GM03348 (cell line): ENCODE data around the gene CTNND2.
"Not testable (repeated sequence)": the region's sequence is repeated elsewhere in the genome, so short reads cannot be mapped to it uniquely, and the experiment has no call there.

Source experiments
- DNase-seq: peaks from one replicate; pipeline ENCODE4 v3.0.0; 2012; ENCODE audit warnings: low spot score

The CTNND2 gene

DNA sequence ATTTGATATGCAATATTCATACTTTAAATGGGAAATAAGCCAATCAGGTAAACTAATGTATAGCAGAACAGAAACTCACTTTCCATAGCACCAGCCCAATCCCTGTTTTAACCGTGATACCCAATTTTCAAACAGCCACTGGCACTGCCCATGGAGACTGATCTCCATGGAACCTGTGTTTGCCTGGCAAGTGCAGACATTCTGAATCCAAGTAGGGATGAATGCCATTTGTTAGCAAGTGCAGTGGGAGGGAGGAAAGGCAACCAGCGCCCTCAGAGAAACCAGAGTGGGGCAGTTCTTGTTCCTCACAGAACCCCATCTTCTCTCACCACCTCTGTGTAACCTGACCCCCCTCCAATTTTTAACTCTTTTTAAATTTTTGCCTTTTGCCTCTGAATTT, 229.1 kb downstream of the CTNND2 start:
- DNase-seq = no peak

DNA sequence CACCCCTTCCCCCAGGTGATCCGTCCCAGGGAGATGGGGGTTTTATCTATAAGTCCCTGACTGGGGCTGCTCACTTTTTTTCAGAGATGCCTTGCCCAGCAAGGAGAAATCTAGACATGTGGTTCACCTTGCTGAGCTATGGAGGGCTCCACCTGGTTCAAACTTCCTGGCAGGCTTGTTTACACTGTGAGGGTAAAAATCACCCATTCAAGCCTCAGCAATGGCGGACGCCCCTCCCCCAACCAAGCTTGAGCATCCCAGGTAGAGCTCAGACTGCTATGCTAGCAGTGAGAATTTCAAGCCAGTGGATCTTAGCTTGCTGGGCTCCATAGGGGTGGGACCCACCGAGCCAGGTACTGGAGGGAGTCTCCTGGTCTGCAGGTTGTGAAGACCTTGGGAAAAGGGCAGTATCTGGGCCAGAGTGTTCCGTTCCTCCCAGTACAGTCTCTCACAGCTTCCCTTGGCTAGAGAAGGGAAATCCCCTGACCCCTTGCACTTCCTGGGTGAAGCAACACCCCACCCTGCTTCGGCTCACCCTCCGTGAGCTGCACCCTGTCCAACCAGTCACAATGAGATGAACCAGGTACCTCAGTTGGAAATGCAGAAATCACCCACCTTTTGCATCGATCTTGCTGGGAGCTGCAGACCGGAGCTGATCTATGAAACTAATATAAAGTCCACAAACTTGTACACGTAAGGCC, 231.7 kb downstream of the CTNND2 start:
- DNase-seq = no peak

DNA sequence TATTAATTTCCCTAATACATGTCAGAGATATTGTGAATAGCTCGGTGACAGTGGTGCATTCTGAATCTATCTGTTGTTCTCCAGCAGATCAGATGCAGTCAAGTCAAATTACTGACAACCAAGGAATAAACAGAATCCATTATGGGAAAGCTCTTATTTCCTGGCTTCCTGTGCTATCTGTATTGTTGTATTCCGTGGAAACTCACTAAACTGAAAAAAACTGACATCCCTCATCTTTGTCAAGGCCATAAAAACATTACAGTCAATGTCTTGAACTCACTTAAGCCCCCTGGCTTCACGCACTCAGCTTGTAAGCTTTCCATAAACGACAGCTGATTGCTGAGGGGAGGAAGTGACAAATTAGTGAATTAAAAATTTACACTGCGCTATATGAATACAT, 245.9 kb downstream of the CTNND2 start:
- DNase-seq = no peak

DNA sequence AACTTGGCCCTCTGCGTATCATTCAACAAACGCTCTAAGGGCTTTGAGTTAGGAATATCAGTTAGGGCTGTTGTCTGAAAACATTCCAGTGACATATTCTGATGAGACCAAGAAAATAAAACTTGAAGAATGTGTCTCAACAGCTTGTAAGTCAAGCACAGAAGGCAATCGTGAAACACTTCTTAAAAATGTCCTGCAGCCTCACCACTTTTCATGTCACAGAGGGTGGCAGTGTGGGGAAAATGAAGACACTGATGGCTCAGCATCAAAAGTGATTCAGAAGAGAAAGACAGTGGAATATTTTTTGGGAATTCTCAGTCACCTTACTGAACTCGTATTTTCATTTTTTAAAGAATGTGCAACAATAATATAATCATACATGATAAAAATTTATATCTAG, 247.3 kb downstream of the CTNND2 start:
- DNase-seq = no peak

DNA sequence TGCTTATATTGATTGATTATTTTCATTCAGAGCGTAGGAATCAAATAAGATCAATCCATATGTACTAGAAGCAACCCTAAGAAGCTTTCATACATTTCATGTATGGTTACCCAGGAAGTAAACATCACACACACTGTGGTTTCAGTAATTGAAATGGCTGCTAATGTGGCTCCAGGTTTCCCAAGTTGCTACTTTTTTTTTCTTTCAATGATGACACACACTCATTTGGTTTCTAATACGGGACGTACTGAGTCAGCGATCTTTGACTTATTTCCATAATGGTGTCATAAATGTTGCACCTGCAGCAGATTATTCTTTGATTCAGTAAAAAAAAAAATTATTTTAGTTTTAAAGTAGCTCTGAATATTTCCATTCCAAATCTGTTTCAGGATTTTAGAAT, 248.6 kb downstream of the CTNND2 start:
- no peak for DNase-seq

DNA sequence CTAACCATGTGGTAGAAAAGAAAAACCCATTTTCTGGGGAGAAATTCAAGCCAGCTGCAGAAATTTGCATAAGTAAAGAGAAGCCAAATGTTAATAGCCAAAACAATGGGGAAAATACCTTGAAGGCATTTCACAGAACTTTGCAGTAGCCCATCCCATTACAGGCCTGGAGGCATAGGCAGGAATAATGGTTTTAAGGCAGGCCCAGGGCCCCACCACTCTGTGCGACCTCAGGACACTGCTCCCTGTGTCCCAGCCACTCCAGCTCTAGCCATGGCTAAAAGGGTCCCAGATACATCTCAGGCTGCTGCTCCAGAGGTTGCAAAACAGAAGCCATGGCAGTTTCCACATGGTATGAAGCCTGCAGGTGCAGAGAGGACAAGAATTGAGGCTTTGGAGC, 253.3 kb downstream of the CTNND2 start:
- no peak for DNase-seq

DNA sequence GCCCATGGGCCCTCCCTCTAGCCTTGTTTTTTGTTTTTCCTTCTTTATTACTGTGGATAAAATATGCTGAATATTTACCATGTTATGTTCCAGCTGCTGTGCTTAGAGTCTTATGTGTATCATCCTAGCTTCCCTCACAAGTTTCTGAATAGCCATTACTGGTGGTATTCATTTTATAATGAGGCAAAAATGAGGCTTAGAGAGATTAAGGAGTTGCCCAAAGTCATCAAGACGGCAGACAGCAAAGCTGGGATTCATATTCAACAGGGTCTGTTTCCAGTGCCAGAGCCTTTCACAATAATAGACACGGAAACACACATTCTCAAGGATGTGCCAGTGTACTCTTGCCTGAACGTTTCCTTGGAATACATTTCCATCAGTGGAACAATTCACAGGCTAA, 258.1 kb downstream of the CTNND2 start:
- no peak for DNase-seq

DNA sequence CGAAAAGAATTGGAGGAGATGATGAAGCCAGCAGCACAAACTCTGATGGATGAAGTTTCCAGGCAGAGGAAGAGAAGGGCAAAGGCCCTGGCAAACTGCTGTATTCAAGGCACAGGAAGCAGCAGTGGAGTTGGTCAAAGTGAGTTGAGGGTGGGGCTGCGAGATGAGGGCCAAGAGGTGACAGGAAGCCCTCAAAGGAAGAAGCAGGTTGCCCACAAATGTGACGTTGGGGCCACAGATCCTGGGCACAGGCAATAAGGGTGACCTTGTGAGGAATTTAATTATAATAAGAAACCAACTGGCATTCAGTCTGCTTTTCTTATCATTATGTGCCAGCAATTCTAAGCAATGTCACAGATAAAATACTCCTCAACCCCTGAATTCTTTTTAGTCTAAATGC, 261.8 kb downstream of the CTNND2 start:
- no peak for DNase-seq

DNA sequence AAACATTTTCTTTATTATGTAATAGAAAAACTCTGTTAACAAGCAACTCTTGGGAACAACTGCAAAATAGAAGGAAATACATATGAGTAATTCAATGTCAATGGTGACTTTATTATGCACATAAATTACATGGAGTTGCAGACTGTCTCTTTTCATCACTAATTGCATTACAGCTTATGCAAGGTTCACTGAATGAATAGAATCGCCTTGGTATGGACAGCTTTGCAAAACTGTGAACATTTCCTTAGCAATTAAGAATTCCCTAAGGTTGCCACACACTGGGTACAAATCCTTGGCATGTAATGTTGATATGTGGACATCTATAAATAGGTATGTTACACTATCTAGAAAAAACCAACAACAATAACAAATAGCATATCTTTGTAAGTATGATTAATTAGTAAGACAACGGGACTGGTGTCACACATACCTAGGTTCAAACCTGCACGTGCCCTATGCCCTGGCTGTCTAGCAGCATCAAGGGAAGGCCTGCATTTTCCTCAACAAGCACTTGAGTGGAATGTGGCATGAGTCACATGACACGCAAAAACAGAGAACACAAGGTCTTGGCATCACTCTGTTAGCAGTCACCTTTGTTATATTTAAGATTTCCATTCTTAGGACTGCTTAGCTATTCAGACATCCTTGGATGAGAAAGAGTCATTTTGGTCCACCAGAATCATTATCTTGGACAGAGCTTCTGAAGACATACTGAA, 263.9 kb downstream of the CTNND2 start:
- no peak for DNase-seq

DNA sequence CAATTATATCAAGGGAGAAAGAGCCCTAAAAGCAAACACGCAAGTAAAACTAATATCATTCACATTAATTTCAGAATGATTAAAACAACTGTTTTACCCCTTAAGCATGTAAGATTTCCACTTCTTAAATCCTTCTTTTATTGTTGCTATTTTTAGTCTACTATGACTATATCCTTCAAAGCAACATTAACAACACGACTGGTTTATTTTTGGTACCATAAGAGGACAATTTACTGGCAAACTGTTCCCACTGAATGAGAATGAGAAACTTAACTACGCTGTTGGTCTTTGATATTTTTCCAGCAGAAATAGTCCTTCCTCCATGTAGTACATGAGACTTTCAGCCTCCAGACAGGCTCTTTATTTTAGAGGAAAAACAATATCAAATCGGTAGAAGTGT, 281.5 kb downstream of the CTNND2 start:
- DNase-seq = no peak

DNA sequence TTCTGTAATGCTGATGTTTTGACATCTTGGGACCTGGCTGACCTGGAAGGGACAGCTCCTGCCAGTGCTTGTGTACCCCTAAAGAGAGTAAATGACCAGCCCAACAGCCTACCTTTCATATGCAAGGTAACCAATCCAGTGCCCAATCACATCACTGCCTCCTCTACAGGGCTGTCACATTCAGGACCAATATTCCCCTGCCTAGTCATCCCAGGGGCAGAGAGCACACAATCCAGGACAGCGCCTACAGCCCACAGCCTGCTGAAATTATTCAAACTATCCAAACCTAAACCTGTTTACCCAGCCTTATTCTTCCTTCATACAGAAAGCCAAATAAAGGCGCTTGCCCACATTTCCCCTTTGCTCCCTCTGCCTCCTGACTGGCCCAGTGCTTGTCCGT, 284.1 kb downstream of the CTNND2 start:
- DNase-seq = no peak

DNA sequence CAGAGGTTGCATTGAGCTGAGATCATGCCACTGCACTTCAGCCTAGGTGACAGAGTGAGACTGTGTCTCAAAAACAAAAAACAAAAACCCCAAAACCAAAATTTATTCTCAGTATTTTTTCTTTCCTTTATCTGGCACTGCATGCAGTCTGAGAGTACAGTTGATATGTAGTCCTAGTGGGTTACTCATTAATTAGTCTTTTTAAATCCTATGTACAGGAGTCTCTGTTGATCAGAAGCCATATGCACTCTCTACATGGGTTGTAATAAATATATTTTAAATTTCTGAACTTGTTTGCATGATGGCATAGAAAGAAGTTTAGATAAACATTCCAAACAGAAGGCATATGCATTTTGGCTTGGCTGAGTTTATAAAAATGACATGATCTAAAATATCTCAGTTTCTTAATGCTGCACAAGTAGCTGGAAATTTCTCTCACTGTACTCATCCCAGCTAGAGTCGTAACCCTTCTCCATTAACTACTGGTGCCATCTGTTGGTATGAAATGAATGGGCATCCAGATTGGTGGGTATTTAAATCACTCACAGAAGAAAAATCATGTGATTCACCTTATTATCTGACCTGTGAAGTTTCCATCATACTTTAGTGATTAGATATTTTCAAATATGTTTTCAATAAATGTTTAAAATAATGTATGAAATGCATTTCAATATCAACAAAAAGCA, 284.8 kb downstream of the CTNND2 start:
- no peak for DNase-seq

DNA sequence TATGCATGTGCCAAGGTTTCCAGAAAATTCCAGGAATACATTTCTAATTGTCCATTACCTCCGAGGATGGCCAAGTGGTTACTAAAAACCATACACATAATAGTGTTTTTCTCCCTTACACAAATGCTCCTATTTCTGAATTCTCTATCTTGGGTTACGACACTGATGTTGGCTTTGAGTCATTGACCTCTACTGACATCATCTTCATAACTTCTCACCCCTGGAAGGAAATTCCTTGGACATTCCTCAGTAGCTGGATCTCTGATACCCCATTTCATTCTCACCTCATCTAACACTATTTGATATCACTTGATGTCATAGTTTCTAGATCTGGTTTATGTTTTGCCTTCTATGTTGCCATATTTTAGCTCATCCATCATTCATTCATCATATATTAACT, 287.2 kb downstream of the CTNND2 start:
- no peak for DNase-seq

DNA sequence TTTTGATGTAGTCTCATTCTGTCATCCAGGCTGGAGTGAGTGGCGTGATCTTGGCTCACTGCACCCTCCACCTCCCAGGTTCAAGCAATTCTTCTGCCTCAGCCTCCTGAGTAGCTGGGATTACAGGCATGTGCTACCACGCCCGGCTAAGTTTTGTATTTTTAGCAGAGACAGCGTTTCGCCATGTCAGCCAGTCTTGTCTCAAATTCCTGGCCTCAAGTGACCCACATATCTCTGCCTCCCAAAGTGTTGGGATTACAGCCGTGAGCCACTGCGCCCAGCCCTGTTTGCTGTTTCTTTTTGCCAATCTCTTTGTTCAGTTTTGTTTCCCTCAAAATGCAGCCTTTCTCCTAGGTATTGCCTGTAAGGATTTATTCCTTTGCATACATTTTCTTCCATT, 287.6 kb downstream of the CTNND2 start:
- DNase-seq = not testable (repeated sequence)

DNA sequence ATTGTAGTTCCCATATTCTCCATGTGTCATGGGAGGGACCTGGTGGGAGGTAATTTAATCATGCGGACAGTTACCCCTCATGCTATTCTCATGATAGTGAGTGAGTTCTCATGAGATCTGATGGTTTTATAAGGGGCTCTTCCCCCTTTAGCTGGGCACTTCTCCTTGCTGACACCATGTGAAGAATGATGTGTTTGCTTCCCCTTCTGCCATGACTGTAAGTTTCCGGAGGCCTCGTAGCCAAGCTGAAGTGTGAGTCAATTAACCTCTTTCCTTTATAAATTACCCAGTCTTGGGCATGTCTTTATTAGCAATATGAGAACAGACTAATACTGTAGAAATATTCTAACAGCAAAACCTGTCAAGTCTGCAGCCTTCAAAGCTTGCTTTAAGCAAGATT, 293.2 kb downstream of the CTNND2 start:
- DNase-seq = no peak

DNA sequence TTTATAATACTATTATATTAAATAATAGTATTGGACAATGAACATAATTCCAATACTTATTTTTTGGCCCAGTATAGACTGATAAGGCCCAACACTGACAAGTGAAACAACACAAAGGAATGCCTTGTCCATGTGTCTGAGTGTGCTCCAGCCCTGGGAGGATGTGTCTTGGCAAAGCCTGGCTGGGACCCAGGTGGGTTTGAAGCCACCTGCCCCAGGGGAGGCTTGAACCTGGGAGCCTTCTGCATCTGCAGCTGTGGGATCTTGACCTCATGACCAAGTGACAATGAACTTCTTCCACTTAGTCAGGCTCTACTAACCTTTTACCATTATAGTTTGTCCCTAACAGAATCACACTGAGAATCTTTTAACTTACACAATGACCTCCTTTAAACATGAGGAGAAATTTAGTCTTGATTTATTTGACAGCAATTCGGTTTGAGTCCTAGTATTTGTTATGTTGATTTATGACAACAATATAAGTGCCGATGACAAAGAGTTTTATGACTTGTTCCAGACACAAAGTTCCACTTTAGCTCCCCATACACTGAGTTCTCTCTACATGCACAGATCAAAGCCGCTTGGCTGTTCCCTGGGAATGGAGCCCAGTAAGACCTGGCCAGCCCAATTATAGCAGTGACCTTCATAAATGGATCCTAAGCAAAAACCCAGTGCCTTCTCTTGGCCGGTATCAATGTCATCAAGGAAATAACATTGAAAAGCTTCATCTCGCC, 294.5 kb downstream of the CTNND2 start:
- DNase-seq = no peak

DNA sequence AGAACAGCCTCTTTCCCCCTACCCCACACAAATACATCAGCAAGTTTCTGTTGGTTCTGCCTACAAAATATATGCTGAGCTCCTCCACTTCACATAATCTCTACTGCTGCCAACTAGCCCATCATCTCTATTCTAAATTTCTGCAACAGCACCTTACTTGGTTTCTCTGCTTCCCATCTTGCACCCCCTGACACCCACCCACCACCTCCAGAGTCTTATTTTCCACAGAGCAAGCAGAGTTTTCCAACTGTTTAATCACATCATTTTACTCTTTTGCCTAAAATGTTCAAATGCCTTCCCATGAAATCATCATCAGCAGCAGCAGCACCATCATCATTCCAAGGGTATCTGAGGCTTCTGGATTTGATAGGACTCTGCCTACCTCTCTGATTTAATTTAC, 295.7 kb downstream of the CTNND2 start:
- DNase-seq = no peak

DNA sequence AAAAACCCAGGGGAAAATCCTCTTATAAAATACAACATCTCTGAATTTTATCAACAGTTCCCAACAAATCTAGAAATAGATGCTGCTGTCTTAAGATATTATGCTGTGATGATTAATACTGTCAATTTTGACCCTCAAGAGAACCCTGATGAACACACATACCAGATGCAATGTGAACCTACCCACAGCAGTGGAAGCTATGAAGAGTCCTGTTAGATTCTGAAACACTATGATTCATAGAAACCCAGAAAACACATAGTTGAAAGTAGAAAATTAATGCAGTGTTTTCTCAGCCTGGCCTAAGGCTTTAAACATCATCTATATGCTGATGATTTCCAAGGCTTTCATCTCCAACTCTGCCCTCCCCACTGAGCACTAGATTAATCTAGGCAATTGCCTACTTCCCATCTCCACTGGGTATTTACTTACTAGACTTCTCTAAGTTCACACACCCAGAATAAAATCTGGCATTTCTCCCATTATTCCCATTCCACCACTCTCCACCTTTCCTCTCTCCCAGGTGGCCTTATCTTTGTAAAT, 296.2 kb downstream of the CTNND2 start:
- no peak for DNase-seq

DNA sequence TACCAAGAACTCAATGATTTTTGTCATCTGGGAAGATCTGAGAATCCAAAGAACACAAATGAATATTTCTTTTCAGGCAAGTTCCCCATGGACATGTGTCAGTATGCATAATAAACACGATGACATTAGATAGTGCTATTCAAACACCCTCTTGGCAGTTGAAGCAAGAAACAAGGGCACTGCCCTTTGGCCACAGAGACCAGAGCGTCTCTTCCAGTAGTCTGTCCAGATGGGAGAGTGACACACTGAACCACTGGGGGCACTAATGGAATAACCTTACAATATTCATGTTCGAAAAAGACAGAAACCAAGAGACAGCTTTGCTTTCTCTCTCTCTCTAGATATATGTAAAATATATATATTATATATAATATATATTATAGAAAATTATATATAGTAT, 301.9 kb downstream of the CTNND2 start:
- no peak for DNase-seq

DNA sequence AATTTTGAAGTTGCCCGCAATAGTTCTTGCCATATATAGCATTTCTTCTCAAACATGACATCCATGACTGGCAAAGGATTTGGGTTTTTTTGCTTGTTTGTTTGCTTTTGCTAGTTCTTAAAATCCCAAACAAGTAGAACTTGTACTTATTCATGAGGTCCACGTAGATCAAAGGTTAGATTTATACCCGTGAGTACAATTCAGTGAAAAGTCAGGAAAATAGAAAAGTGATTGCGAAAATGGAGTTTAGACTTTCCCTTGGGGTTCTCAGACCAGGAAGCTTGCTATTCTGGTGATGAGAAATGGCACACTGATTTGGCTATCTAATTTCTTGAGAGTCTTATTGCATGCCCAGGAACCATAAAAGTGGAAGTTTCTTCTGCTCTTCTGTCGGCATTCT, 304.7 kb downstream of the CTNND2 start:
- no peak for DNase-seq

DNA sequence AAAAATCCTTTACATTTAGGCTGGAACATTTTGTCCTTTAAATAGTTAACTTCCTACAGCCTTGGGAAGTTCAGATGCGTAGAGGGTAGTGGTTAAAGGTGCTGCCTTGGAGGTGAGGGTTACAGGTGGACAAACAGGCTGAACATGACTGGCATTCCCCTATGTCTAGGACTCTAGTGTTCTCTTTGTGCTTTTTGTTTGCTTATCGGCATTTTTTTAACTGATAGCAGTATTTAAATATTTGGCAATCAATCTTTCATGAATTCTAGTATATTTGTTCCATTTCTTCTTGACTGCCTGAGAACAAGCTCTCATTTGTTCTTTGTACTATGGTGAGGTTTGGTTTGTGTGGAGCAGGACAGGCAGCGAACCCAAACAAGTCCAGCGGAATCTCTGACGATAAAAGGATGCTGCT, 307.6 kb downstream of the CTNND2 start:
- no peak for DNase-seq

DNA sequence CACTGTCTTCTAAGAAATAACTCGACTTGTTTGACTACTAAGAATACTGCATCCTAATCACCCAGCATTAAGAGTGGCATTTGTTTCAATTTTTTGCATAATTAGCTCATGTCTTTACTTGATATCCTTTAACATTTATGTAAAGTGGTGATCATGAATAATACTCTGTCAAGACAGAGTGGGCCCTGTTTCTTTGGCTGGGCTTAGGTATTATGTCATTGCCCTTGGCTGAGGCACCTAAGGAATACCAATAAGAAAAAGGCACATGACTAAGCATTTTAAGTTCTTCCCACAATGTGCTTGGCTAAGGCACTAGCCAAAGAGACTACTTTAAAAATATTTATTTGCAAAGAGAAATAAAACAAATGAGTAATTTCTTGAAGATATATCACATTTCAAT, 308.1 kb downstream of the CTNND2 start:
- DNase-seq = no peak
